Breast epithelium (tissue), 4 donors: ENCODE measurements around the gene KMT2E. TPM values are rescaled to one million over a fixed set of nuclear protein-coding genes. Genes with fewer than 3 reads are reported as not detected.

Experiments used
- DNase-seq, 2 donors: peaks; one replicate each; pipeline ENCODE4 v3.0.0-alpha.2; 2019; ENCODE audit warnings: low spot score in 2 of 2
- H3K27ac ChIP-seq, 2 donors: fragments of 200-600 bp; sonication (generic) in 1 of 2; one replicate each; pipeline ENCODE4 v1.5.1; 2016 to 2019; ENCODE audit warnings: mild to moderate bottlenecking in 1 of 2
- H3K27me3 ChIP-seq, 2 donors: fragments of 200-600 bp; sonication (generic) in 1 of 2; one replicate each; pipeline versions ENCODE4 v1.5.1 to v1.6.0; 2017 to 2019; ENCODE audit warnings: control low read depth in 1 of 2, mild to moderate bottlenecking in 1 of 2
- H3K36me3 ChIP-seq: fragments of 200-600 bp; one replicate; pipeline ENCODE4 v1.5.1; 2019
- H3K4me1 ChIP-seq, 2 donors: fragments of 200-600 bp; sonication (generic); one replicate each; pipeline ENCODE4 v1.5.1; 2016 to 2019; ENCODE audit warnings: control low read depth in 1 of 2
- H3K4me3 ChIP-seq, 3 donors: fragments of 200-600 bp; sonication (generic); 1 replicate in 2 of 3; 2 replicates in 1 of 3; pipeline ENCODE4 v1.5.1; 2016 to 2019; ENCODE audit warnings: mild to moderate bottlenecking in 3 of 3, moderate library complexity in 2 of 3
- H3K9me3 ChIP-seq, 2 donors: fragments of 200-600 bp; sonication (generic) in 1 of 2; one replicate each; pipeline ENCODE4 v1.5.1; 2016 to 2019; ENCODE audit warnings: control low read depth in 1 of 2
- POLR2A ChIP-seq: fragments of 450-650 bp; IDR thresholded peaks from one replicate; pipeline ENCODE4 v1.6.1; 2016; ENCODE audit warnings: antibody characterized with exemption, mild to moderate bottlenecking, moderate library complexity
- POLR2AphosphoS5 ChIP-seq, 3 donors: sonication (generic); formaldehyde crosslinking; IDR thresholded peaks; one replicate each; pipeline ENCODE4 v1.6.1; 2017; ENCODE audit warnings: antibody characterized with exemption in 3 of 3
- intact Hi-C: fragments of 100-400 bp; cut with DNase I; formaldehyde crosslinking; loops from one replicate; pipeline ENCODE4 v1.15.1; 2023; ENCODE audit warnings: low total_unique reads
- total RNA-seq, 3 donors: library from RNA; depleted of rRNA; stranded (reverse); fragments of >200 nt; gene quantifications; one replicate each; pipeline ENCODE4 v1.1.0, GENCODE V29; 2016
- TF ChIP-seq, protein P1 (sequence below), 3 donors: fragments of 450-650 bp; IDR thresholded peaks; one replicate each; pipeline ENCODE4 v1.5.1; 2016 to 2017; ENCODE audit warnings: antibody characterized with exemption in 3 of 3, mild to moderate bottlenecking in 3 of 3, moderate library complexity in 3 of 3

KMT2E gene
- total RNA-seq, 3 donors from 2014 or later, result 88.2 to 184 (median 168) TPM

DNA sequence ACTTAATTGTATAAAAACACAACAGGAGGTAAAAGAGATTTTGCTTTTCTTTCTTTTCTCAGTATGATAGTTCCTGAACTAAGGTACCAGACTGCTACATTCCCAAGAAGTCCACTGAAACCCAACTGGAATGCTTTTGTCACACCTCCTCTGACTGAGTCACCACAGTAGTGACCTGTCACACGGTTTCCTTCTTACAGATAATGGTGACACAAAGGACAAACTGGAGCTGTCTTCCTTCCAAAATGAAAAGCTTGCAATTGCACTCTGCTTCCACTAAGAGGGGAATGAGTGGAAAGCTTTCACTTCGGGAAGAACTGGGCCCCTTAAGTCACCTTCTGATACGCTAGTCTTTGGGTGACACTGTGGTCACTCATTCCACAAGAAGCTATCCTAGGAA lies 122.2 kb downstream of the KMT2E start:
- no peaks in the 10 kb centered on the region for H3K27me3 ChIP-seq
- intact Hi-C loops, result no loop called here
- H3K36me3 ChIP-seq, result no peaks in the 10 kb centered on the region
- no peak for TF ChIP-seq POLR2A
- TF ChIP-seq, protein P1, sequence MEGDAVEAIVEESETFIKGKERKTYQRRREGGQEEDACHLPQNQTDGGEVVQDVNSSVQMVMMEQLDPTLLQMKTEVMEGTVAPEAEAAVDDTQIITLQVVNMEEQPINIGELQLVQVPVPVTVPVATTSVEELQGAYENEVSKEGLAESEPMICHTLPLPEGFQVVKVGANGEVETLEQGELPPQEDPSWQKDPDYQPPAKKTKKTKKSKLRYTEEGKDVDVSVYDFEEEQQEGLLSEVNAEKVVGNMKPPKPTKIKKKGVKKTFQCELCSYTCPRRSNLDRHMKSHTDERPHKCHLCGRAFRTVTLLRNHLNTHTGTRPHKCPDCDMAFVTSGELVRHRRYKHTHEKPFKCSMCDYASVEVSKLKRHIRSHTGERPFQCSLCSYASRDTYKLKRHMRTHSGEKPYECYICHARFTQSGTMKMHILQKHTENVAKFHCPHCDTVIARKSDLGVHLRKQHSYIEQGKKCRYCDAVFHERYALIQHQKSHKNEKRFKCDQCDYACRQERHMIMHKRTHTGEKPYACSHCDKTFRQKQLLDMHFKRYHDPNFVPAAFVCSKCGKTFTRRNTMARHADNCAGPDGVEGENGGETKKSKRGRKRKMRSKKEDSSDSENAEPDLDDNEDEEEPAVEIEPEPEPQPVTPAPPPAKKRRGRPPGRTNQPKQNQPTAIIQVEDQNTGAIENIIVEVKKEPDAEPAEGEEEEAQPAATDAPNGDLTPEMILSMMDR (IDR thresholded peaks at IDR 0.05), result no peak
- TF ChIP-seq POLR2AphosphoS5 (IDR thresholded peaks at IDR 0.05), result no peak
- H3K4me1 ChIP-seq, result no peaks in the 10 kb centered on the region
- H3K4me3 ChIP-seq, result no peak overlapping the region
- H3K27ac ChIP-seq, result no peak overlapping the region
- no peak for DNase-seq
- H3K9me3 ChIP-seq, result no peaks in the 10 kb centered on the region

DNA sequence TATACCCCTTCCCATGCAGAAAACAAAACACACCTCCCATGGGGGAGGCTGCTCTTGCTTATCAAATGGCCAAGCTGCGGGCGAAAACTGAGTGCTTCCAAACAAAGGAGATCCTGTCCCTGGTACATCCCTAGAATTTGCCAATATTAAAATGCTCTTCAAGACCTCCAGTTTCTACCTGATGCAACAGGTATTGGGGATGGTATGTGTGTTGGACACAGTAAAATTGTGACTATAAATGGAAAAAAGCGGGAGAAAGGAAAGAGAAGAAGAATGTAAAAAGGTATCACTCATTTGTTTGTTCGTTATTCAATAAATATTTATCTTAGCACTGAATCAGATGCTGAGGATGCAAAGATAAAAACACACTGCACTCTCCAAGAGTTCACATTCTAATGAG lies 123.9 kb downstream of the KMT2E start:
- Histone ChIP-seq H3K4me3 (no peak overlapping the region), H3K9me3 (no peaks in the 10 kb centered on the region), H3K27me3 (no peaks in the 10 kb centered on the region), H3K36me3 (no peaks in the 10 kb centered on the region), H3K27ac (no peak overlapping the region), H3K4me1 (no peaks in the 10 kb centered on the region)
- intact Hi-C loops, result no loop called here
- TF ChIP-seq POLR2A (no peak), POLR2AphosphoS5 (IDR thresholded peaks at IDR 0.05) (no peak)
- TF ChIP-seq, protein P1 (IDR thresholded peaks at IDR 0.05), result no peak
- no peak for DNase-seq

DNA sequence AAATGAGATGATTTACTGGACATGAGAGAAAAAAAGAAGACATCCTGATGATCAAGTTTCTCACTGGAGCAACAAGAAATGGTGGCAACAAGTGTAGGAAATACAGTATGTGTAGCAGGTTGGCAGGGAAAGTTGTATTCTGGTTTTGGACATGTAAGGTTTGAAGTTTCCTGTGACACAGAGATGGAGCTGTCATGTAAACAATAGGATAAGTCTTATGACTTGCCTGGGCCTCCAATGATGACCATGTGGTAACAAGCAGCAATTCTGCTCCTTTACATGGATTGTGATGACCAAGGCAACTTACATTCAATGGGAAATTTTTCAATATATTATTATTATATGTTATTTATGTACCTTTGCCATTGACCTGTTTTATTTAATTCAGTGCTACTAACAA lies 125.4 kb downstream of the KMT2E start:
- H3K9me3 ChIP-seq, result no peaks in the 10 kb centered on the region
- no peaks in the 10 kb centered on the region for H3K27me3 ChIP-seq
- no peaks in the 10 kb centered on the region for H3K36me3 ChIP-seq
- intact Hi-C loops, result no loop called here
- no peak for DNase-seq
- TF ChIP-seq POLR2A (no peak), POLR2AphosphoS5 (IDR thresholded peaks at IDR 0.05) (no peak)
- TF ChIP-seq, protein P1 (IDR thresholded peaks at IDR 0.05), result no peak
- no peaks in the 10 kb centered on the region for H3K4me1 ChIP-seq
- H3K4me3 ChIP-seq, result no peak overlapping the region
- no peak overlapping the region for H3K27ac ChIP-seq

DNA sequence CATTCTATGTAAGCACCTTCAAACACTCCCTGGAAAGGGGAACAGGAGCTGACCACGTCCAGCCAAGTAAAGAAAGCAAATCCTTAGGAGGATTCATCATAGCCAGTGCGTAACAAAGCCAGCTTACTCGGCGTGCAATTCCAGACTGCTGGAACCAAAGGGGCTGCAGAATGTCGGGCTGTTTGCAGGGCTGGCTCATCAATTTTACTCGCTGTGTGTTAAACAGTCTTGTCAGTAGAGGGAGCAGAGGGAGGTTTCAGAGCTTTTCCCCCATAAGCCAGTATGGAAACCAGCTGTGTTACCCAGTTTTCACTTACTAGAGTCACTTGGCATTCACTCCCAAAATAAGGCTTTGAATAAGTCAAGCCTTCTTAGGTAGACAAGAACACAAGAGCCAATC lies 127.1 kb downstream of the KMT2E start:
- Histone ChIP-seq H3K4me1 (no peaks in the 10 kb centered on the region), H3K27ac (no peak overlapping the region), H3K9me3 (no peaks in the 10 kb centered on the region), H3K4me3 (no peak overlapping the region), H3K27me3 (no peaks in the 10 kb centered on the region), H3K36me3 (no peaks in the 10 kb centered on the region)
- no peak for DNase-seq
- intact Hi-C loops, result no loop called here
- TF ChIP-seq, protein P1 (IDR thresholded peaks at IDR 0.05), result peak in 1 of 3 donors; percentile 17
- no peak for TF ChIP-seq POLR2AphosphoS5 (IDR thresholded peaks at IDR 0.05)

DNA sequence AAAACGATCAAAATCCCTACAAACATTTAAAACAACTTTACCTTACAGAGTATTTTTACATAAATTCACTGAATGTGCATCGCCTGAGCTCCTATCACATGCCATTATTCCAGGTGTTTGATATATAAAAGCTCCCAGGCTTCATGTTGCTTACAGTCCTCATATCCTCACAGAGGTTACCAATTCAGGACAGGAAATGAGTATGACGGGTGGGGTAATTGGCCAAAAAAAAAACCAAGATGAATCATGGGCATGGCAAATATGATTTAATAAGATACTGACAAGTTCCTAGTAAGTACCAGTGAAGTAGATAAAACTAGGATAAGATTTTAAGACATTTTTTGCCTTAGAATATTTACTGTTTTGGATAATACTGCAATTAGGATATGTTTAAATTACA lies 135.8 kb downstream of the KMT2E start:
- Histone ChIP-seq H3K36me3 (no peaks in the 10 kb centered on the region), H3K4me1 (no peaks in the 10 kb centered on the region), H3K4me3 (no peak overlapping the region), H3K9me3 (no peaks in the 10 kb centered on the region), H3K27ac (no peak overlapping the region), H3K27me3 (no peaks in the 10 kb centered on the region)
- TF ChIP-seq POLR2A (no peak), POLR2AphosphoS5 (IDR thresholded peaks at IDR 0.05) (no peak)
- TF ChIP-seq, protein P1 (IDR thresholded peaks at IDR 0.05), result no peak
- intact Hi-C loops, result no loop called here
- DNase-seq, result no peak
